ENCODE results near the gene SUPV3L1.
"Not testable (repeated sequence)": the region's sequence is repeated elsewhere in the genome, so short reads cannot be mapped to it uniquely, and the experiment has no call there.

The SUPV3L1 gene

GRCh38 chr10:69251417-69251816 lies 71.4 kb downstream of the SUPV3L1 start:
- H3K9me3 ChIP-seq (ENCODE audit: control insufficient read depth, low read length); H3K4me3 ChIP-seq (ENCODE audit: insufficient read depth, low read depth, low read length); H3K27ac ChIP-seq (ENCODE audit: insufficient read depth, low read depth, low read length, poor library complexity, severe bottlenecking); H3K27me3 ChIP-seq (ENCODE audit: control insufficient read depth, insufficient read depth, low read length, poor library complexity, severe bottlenecking); H3K4me1 ChIP-seq (ENCODE audit: control insufficient read depth, insufficient read depth, low read length); H3K36me3 ChIP-seq (ENCODE audit: control insufficient read depth, insufficient read depth, low read length): not testable (repeated sequence)
- WGBS, 2 experiments = 69% methylated on average over 2 of the region's 2 CpGs; no CpG with 5 or more reads in 1 of the 2 experiments

- no peaks in the 10 kb centered on the region for H3K4me1 ChIP-seq (ENCODE audit: control insufficient read depth, insufficient read depth, low read length)
- H3K4me3 ChIP-seq (ENCODE audit: insufficient read depth, low read depth, low read length) = no peak overlapping the region
- H3K27me3 ChIP-seq (ENCODE audit: control insufficient read depth, insufficient read depth, low read length, poor library complexity, severe bottlenecking) = no peaks in the 10 kb centered on the region
- no peaks in the 10 kb centered on the region for H3K36me3 ChIP-seq (ENCODE audit: control insufficient read depth, insufficient read depth, low read length)
- no peak overlapping the region for H3K27ac ChIP-seq (ENCODE audit: insufficient read depth, low read depth, low read length, poor library complexity, severe bottlenecking)
- H3K9me3 ChIP-seq (ENCODE audit: control insufficient read depth, low read length) = no peaks in the 10 kb centered on the region
- WGBS, 2 experiments = 76 to 77% methylated on average over 3 of the region's 3 CpGs
Measured at GRCh38 chr10:69253171-69253570, 73.1 kb downstream of the SUPV3L1 start.

- Histone ChIP-seq H3K27me3 (ENCODE audit: control insufficient read depth, insufficient read depth, low read length, poor library complexity, severe bottlenecking) (no peaks in the 10 kb centered on the region), H3K4me3 (ENCODE audit: insufficient read depth, low read depth, low read length) (no peak overlapping the region), H3K36me3 (ENCODE audit: control insufficient read depth, insufficient read depth, low read length) (no peaks in the 10 kb centered on the region), H3K4me1 (ENCODE audit: control insufficient read depth, insufficient read depth, low read length) (no peaks in the 10 kb centered on the region), H3K9me3 (ENCODE audit: control insufficient read depth, low read length) (no peaks in the 10 kb centered on the region), H3K27ac (ENCODE audit: insufficient read depth, low read depth, low read length, poor library complexity, severe bottlenecking) (no peak overlapping the region)
- WGBS, 2 experiments = 77 to 83% methylated on average over 7 of the region's 7 CpGs
Measured at GRCh38 chr10:69254877-69255276, 74.8 kb downstream of the SUPV3L1 start.

All from ectodermal cell (in vitro differentiated cells).